Measurements from ENCODE around the gene NACAD.

NACAD gene

GRCh38 chr7:45122975-45123860 lies 34.4 kb upstream of the NACAD start:
- ATAC-seq (ENCODE audit: insufficient read depth, low read depth) (no peak), DNase-seq (no peak)
- no peaks in the 10 kb centered on the region for H3K36me3 ChIP-seq (ENCODE audit: insufficient read depth, low read length)
- no peaks in the 10 kb centered on the region for H3K4me1 ChIP-seq (ENCODE audit: insufficient read depth, low read length)
- TF ChIP-seq CTCF (IDR thresholded peaks at IDR 0.05; ENCODE audit: borderline replicate concordance, extremely low read depth, low read length, poor library complexity, severe bottlenecking) (no peak), EZH2 (IDR thresholded peaks at IDR 0.05; ENCODE audit: borderline replicate concordance, low read depth, low read length, severe bottlenecking) (no peak)
- H3K9ac ChIP-seq (ENCODE audit: low read depth, low read length) = no peak overlapping the region
- H4K20me1 ChIP-seq (ENCODE audit: insufficient read depth, low read length) = no peaks in the 10 kb centered on the region
- H3K4me2 ChIP-seq (ENCODE audit: insufficient read depth, low read length) = no peak overlapping the region
- no peaks in the 10 kb centered on the region for H3K9me3 ChIP-seq (ENCODE audit: insufficient read depth, low read length, severe bottlenecking)
- H3K27me3 ChIP-seq (ENCODE audit: insufficient read depth, low read length, poor library complexity) = peaks cover 3% of the 10 kb centered on the region
- H3K79me2 ChIP-seq (ENCODE audit: insufficient read depth, low read length) = no peaks in the 10 kb centered on the region
- H2AFZ ChIP-seq (ENCODE audit: low read depth, low read length) = no peak overlapping the region
- no peak overlapping the region for H3K4me3 ChIP-seq (ENCODE audit: low read depth in 1 of 2, low read length in 2 of 2)
- H3K27ac ChIP-seq (ENCODE audit: low read length) = no peak overlapping the region

- H3K9ac ChIP-seq (ENCODE audit: low read depth, low read length) = no peak overlapping the region
- no peak for TF ChIP-seq EZH2 (IDR thresholded peaks at IDR 0.05; ENCODE audit: borderline replicate concordance, low read depth, low read length, severe bottlenecking)
- TF ChIP-seq CTCF (IDR thresholded peaks at IDR 0.05; ENCODE audit: borderline replicate concordance, extremely low read depth, low read length, poor library complexity, severe bottlenecking) = no peak
Observed at GRCh38 chr7:45119550-45119949, 30.8 kb upstream of the NACAD start.

GRCh38 chr7:45118889-45119331 lies 30.1 kb upstream of the NACAD start:
- Histone ChIP-seq H3K9me3 (ENCODE audit: insufficient read depth, low read length, severe bottlenecking) (no peaks in the 10 kb centered on the region), H3K4me3 (ENCODE audit: low read depth in 1 of 2, low read length in 2 of 2) (no peak overlapping the region), H2AFZ (ENCODE audit: low read depth, low read length) (no peak overlapping the region), H3K27me3 (ENCODE audit: insufficient read depth, low read length, poor library complexity) (no peaks in the 10 kb centered on the region), H3K27ac (ENCODE audit: low read length) (no peak overlapping the region), H3K4me2 (ENCODE audit: insufficient read depth, low read length) (no peak overlapping the region), H3K36me3 (ENCODE audit: insufficient read depth, low read length) (no peaks in the 10 kb centered on the region), H4K20me1 (ENCODE audit: insufficient read depth, low read length) (no peaks in the 10 kb centered on the region), H3K79me2 (ENCODE audit: insufficient read depth, low read length) (no peaks in the 10 kb centered on the region), H3K4me1 (ENCODE audit: insufficient read depth, low read length) (no peaks in the 10 kb centered on the region), H3K9ac (ENCODE audit: low read depth, low read length) (no peak overlapping the region)
- no peak for TF ChIP-seq EZH2 (IDR thresholded peaks at IDR 0.05; ENCODE audit: borderline replicate concordance, low read depth, low read length, severe bottlenecking)
- TF ChIP-seq CTCF (IDR thresholded peaks at IDR 0.05; ENCODE audit: borderline replicate concordance, extremely low read depth, low read length, poor library complexity, severe bottlenecking) = no peak
- 0 out of 3 replicates have a peak, but pooled peaks have one; percentile 22 for ATAC-seq (ENCODE audit: insufficient read depth, low read depth)
- DNase-seq = no peak

More at GRCh38 chr7:45119550-45119949, 30.8 kb upstream of the NACAD start:
- no peaks in the 10 kb centered on the region for H4K20me1 ChIP-seq (ENCODE audit: insufficient read depth, low read length)
- H3K36me3 ChIP-seq (ENCODE audit: insufficient read depth, low read length) = no peaks in the 10 kb centered on the region
- H2AFZ ChIP-seq (ENCODE audit: low read depth, low read length) = no peak overlapping the region
- DNase-seq (no peak), ATAC-seq (ENCODE audit: insufficient read depth, low read depth) (no peak)
- no peak overlapping the region for H3K4me3 ChIP-seq (ENCODE audit: low read depth in 1 of 2, low read length in 2 of 2)
- no peak overlapping the region for H3K27ac ChIP-seq (ENCODE audit: low read length)
- H3K9me3 ChIP-seq (ENCODE audit: insufficient read depth, low read length, severe bottlenecking) = no peaks in the 10 kb centered on the region
- H3K4me1 ChIP-seq (ENCODE audit: insufficient read depth, low read length) = no peaks in the 10 kb centered on the region
- H3K4me2 ChIP-seq (ENCODE audit: insufficient read depth, low read length) = no peak overlapping the region
- no peaks in the 10 kb centered on the region for H3K27me3 ChIP-seq (ENCODE audit: insufficient read depth, low read length, poor library complexity)
- no peaks in the 10 kb centered on the region for H3K79me2 ChIP-seq (ENCODE audit: insufficient read depth, low read length)
